ENCODE measurements around the gene CCNC. TPM values are rescaled to one million over a fixed set of nuclear protein-coding genes. Genes with fewer than 3 reads are reported as not detected.

Gene CCNC
- total and polyA plus RNA-seq, 2 experiments from 2014 or later, result 108 to 143 TPM

- TF ChIP-seq CTCF (conservative IDR thresholded peaks at IDR 0.05; ENCODE audit: low read depth in 2 of 2) (no peak), REST (IDR thresholded peaks at IDR 0.05; ENCODE audit: unreplicated experiment) (no peak), ZNF331 (CRISPR knock-in tag; IDR thresholded peaks at IDR 0.05; ENCODE audit: low read depth) (no peak), EZH2phosphoT487 (IDR thresholded peaks at IDR 0.05; ENCODE audit: unreplicated experiment) (no peak), EZH2 (IDR thresholded peaks at IDR 0.05; ENCODE audit: low read depth, unreplicated experiment) (no peak), NANOG (IDR thresholded peaks at IDR 0.05; ENCODE audit: borderline replicate concordance) (no peak), POLR2AphosphoS5 (IDR thresholded peaks at IDR 0.05; ENCODE audit: low read depth) (no peak)
Observed at GRCh38 chr6:99547526-99547925, 20.9 kb downstream of the CCNC start (continued).

- no peaks in the 10 kb centered on the region for H3K9me2 ChIP-seq (ENCODE audit: insufficient read depth)
- Mint-ChIP-seq H3K4me3 (no peak overlapping the region), H3K27ac (no peak overlapping the region), H3K4me1 (no peaks in the 10 kb centered on the region), H3K9me3 (no peaks in the 10 kb centered on the region), H3K36me3 (ENCODE audit: low read depth) (peaks cover 74% of the 10 kb centered on the region), H3K27me3 (ENCODE audit: insufficient read depth, low read depth, poor library complexity) (no peaks in the 10 kb centered on the region)
- peaks cover 13% of the 10 kb centered on the region for H4K20me1 ChIP-seq (replicated peaks; ENCODE audit: insufficient read depth)
- ATAC-seq, result no peak
- no peaks in the 10 kb centered on the region for H3K4me1 ChIP-seq (ENCODE audit: insufficient read depth)
- no peaks in the 10 kb centered on the region for H3F3A ChIP-seq (replicated peaks; ENCODE audit: low read depth)
- no peak overlapping the region for H3K4me2 ChIP-seq
- no peak for TF ChIP-seq POLR2AphosphoS5 (IDR thresholded peaks at IDR 0.05; ENCODE audit: low read depth)
- 0 out of 2 replicates have a peak, but pooled peaks cover 5% of the 10 kb centered on the region for H3K79me2 ChIP-seq (replicated peaks; ENCODE audit: insufficient read depth)
- no peak overlapping the region for H3K4me3 ChIP-seq
- H2AFZ ChIP-seq, result no peak overlapping the region
- H3K36me3 ChIP-seq (ENCODE audit: insufficient read depth), result peaks cover 22% of the 10 kb centered on the region
- no peaks in the 10 kb centered on the region for H3K27me3 ChIP-seq (ENCODE audit: insufficient read depth)
- H3K27ac ChIP-seq (ENCODE audit: low read depth), result no peak overlapping the region
- DNase-seq (ENCODE audit: low spot score), result no peak
Observed at GRCh38 chr6:99545442-99545841, 23.0 kb downstream of the CCNC start.

GRCh38 chr6:99543968-99544367 is 24.5 kb downstream of the CCNC start:
- no peaks in the 10 kb centered on the region for H3K27me3 Mint-ChIP-seq (ENCODE audit: insufficient read depth, low read depth, poor library complexity)
- H3K36me3 ChIP-seq (ENCODE audit: insufficient read depth), result peaks cover 16% of the 10 kb centered on the region

More at GRCh38 chr6:99543968-99544367, 24.5 kb downstream of the CCNC start:
- Mint-ChIP-seq H3K9me3 (no peaks in the 10 kb centered on the region), H3K4me1 (no peaks in the 10 kb centered on the region), H3K36me3 (ENCODE audit: low read depth) (peaks cover 68% of the 10 kb centered on the region), H3K4me3 (no peak overlapping the region), H3K27ac (no peak overlapping the region)
- no peaks in the 10 kb centered on the region for H3F3A ChIP-seq (replicated peaks; ENCODE audit: low read depth)
- no peak overlapping the region for H3K4me3 ChIP-seq
- DNase-seq (ENCODE audit: low spot score) (no peak), ATAC-seq (no peak)
- peaks cover 7% of the 10 kb centered on the region for H4K20me1 ChIP-seq (replicated peaks; ENCODE audit: insufficient read depth)
- no peak overlapping the region for H3K27ac ChIP-seq (ENCODE audit: low read depth)
- H3K79me2 ChIP-seq (replicated peaks; ENCODE audit: insufficient read depth), result no peaks in the 10 kb centered on the region
- H2AFZ ChIP-seq, result no peak overlapping the region
- H3K9me2 ChIP-seq (ENCODE audit: insufficient read depth), result no peaks in the 10 kb centered on the region
- TF ChIP-seq EZH2phosphoT487 (IDR thresholded peaks at IDR 0.05; ENCODE audit: unreplicated experiment) (no peak), REST (IDR thresholded peaks at IDR 0.05; ENCODE audit: unreplicated experiment) (no peak)
- H3K4me2 ChIP-seq, result no peak overlapping the region
- H3K4me1 ChIP-seq (ENCODE audit: insufficient read depth), result no peaks in the 10 kb centered on the region
- no peaks in the 10 kb centered on the region for H3K27me3 ChIP-seq (ENCODE audit: insufficient read depth)

Data from GM23338 (cell line).